Osteoblast (primary cell): ENCODE results near the gene TCERG1L. TPM values are rescaled to one million over a fixed set of nuclear protein-coding genes. Genes with fewer than 3 reads are reported as not detected.

ENCODE experiments used
- DNase-seq: peaks from one replicate; pipeline ENCODE4 v3.0.0; 2011; ENCODE audit warnings: low spot score, mixed read lengths; ENCODE audit not compliant: insufficient read length; ENCODE audit errors: missing footprints
- H2AFZ ChIP-seq: 2 replicates; pipeline ENCODE4 v1.6.0; 2011; ENCODE audit warnings: mild to moderate bottlenecking, low read length
- H3K27ac ChIP-seq: 2 replicates; pipeline ENCODE4 v1.5.1; 2011; ENCODE audit warnings: mild to moderate bottlenecking, low read depth, low read length, moderate library complexity
- H3K27me3 ChIP-seq: 2 replicates; pipeline ENCODE4 v1.6.0; 2012; ENCODE audit warnings: mild to moderate bottlenecking, control low read depth, inconsistent platforms, low read length, moderate library complexity; ENCODE audit not compliant: insufficient read depth
- H3K36me3 ChIP-seq: 2 replicates; pipeline ENCODE4 v1.5.1; 2011; ENCODE audit warnings: mild to moderate bottlenecking, low read length, control low read depth, moderate library complexity; ENCODE audit not compliant: insufficient read depth
- H3K4me1 ChIP-seq: 2 replicates; pipeline ENCODE4 v1.5.1; 2011; ENCODE audit warnings: mild to moderate bottlenecking, low read length, control low read depth, moderate library complexity; ENCODE audit not compliant: insufficient read depth
- H3K4me2 ChIP-seq: 2 replicates; pipeline ENCODE4 v1.6.0; 2011; ENCODE audit warnings: mild to moderate bottlenecking, low read length; ENCODE audit not compliant: insufficient read depth
- H3K4me3 ChIP-seq: fragments of 200-600 bp; sonication (generic); 3 replicates; pipeline ENCODE4 v1.5.1; 2012; ENCODE audit warnings: mild to moderate bottlenecking, low read length, inconsistent platforms; ENCODE audit not compliant: insufficient read depth
- H3K79me2 ChIP-seq: 2 replicates; pipeline ENCODE4 v1.6.0; 2012; ENCODE audit warnings: mild to moderate bottlenecking, low read length, control low read depth, inconsistent platforms; ENCODE audit not compliant: insufficient read depth
- H3K9me3 ChIP-seq: 2 replicates; pipeline ENCODE4 v1.5.1; 2011; ENCODE audit warnings: low read depth, low read length, control low read depth
- H4K20me1 ChIP-seq: 2 replicates; pipeline ENCODE4 v1.6.0; 2012; ENCODE audit warnings: mild to moderate bottlenecking, low read length, control low read depth; ENCODE audit not compliant: insufficient read depth
- total RNA-seq: library from RNA; depleted of rRNA; stranded (reverse); fragments of >200 nt; gene quantifications from 2 replicates; pipeline ENCODE4 v1.2.3, GENCODE V29; 2012
- TF ChIP-seq, protein P1 (sequence below): IDR thresholded peaks from 2 replicates; pipeline ENCODE4 v1.5.1; 2011; ENCODE audit warnings: mild to moderate bottlenecking, low read depth, low read length, moderate library complexity; ENCODE audit errors: extremely low read depth

Gene TCERG1L
- total RNA-seq, 1 donor, result under 0.01 TPM

GRCh38 chr10:131350245-131350644, 38.7 kb upstream of the TCERG1L start:
- H2AFZ ChIP-seq, result no peak overlapping the region
- peaks cover 6% of the 10 kb centered on the region for H3K9me3 ChIP-seq
- H4K20me1 ChIP-seq, result no peaks in the 10 kb centered on the region
- no peak overlapping the region for H3K4me2 ChIP-seq
- H3K36me3 ChIP-seq, result no peaks in the 10 kb centered on the region
- no peaks in the 10 kb centered on the region for H3K4me1 ChIP-seq
- no peak overlapping the region for H3K27ac ChIP-seq
- H3K27me3 ChIP-seq, result no peaks in the 10 kb centered on the region
- no peak for DNase-seq
- no peak overlapping the region for H3K4me3 ChIP-seq
- no peaks in the 10 kb centered on the region for H3K79me2 ChIP-seq
- TF ChIP-seq, protein P1, sequence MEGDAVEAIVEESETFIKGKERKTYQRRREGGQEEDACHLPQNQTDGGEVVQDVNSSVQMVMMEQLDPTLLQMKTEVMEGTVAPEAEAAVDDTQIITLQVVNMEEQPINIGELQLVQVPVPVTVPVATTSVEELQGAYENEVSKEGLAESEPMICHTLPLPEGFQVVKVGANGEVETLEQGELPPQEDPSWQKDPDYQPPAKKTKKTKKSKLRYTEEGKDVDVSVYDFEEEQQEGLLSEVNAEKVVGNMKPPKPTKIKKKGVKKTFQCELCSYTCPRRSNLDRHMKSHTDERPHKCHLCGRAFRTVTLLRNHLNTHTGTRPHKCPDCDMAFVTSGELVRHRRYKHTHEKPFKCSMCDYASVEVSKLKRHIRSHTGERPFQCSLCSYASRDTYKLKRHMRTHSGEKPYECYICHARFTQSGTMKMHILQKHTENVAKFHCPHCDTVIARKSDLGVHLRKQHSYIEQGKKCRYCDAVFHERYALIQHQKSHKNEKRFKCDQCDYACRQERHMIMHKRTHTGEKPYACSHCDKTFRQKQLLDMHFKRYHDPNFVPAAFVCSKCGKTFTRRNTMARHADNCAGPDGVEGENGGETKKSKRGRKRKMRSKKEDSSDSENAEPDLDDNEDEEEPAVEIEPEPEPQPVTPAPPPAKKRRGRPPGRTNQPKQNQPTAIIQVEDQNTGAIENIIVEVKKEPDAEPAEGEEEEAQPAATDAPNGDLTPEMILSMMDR, result no peak

DNA sequence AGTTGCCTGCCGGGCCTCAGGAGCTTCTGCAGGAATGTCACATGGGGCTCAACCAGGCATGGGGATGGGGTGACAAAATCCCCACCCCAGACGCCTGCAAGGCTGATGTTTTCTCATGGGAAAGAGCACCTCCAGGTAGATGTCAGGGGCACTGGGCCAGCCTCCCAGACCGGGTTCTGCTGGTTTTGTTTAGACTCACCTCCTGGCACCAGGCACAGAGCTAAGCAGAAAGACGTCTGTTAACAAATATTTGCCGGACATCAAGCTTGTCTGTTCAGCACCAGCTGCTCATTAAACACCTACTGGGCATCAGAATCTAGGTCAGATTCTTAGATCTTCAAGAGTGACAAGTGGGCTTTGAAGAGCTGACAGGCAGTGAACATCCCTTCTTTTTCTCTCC, 34.9 kb upstream of the TCERG1L start:
- no peak overlapping the region for H2AFZ ChIP-seq
- no peak overlapping the region for H3K4me2 ChIP-seq
- TF ChIP-seq, protein P1, result no peak

DNA sequence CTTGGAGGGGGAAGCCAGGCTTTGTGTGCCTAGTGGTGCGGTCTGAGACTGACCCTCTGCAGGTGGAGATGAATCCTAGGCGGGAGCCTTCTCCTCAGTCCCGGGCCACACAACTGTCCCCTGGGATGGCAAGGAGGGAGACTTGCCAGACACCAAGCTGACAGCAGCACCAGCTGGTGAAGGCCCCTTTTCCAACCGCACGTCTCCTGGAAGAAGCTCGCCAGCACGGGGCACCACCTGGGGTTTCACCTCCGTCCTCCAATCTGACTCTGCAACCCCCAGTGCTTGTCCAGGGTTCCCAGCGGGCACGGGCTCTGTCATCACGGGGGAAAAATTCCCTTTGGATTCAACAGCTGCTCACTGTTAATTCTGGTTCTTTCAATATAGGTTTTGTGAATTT, 34.2 kb upstream of the TCERG1L start:
- no peaks in the 10 kb centered on the region for H3K27me3 ChIP-seq
- no peaks in the 10 kb centered on the region for H3K9me3 ChIP-seq
- H2AFZ ChIP-seq, result no peak overlapping the region
- TF ChIP-seq, protein P1, result no peak
- no peak overlapping the region for H3K4me2 ChIP-seq
- H3K4me1 ChIP-seq, result no peaks in the 10 kb centered on the region
- H3K36me3 ChIP-seq, result no peaks in the 10 kb centered on the region
- H3K27ac ChIP-seq, result no peak overlapping the region
- no peaks in the 10 kb centered on the region for H4K20me1 ChIP-seq
- DNase-seq, result no peak
- H3K4me3 ChIP-seq, result no peak overlapping the region
- H3K79me2 ChIP-seq, result no peaks in the 10 kb centered on the region

More for the DNA sequence above, 34.9 kb upstream of the TCERG1L start:
- Histone ChIP-seq H3K4me3 (no peak overlapping the region), H3K27ac (no peak overlapping the region), H4K20me1 (no peaks in the 10 kb centered on the region), H3K79me2 (no peaks in the 10 kb centered on the region), H3K4me1 (no peaks in the 10 kb centered on the region), H3K27me3 (no peaks in the 10 kb centered on the region), H3K9me3 (no peaks in the 10 kb centered on the region), H3K36me3 (no peaks in the 10 kb centered on the region)
- no peak for DNase-seq

GRCh38 chr10:131344747-131345146, 33.2 kb upstream of the TCERG1L start:
- Histone ChIP-seq H3K27me3 (no peaks in the 10 kb centered on the region), H3K4me2 (no peak overlapping the region), H3K4me3 (no peak overlapping the region), H3K9me3 (no peaks in the 10 kb centered on the region), H3K79me2 (no peaks in the 10 kb centered on the region), H4K20me1 (no peaks in the 10 kb centered on the region), H2AFZ (no peak overlapping the region), H3K4me1 (no peaks in the 10 kb centered on the region), H3K36me3 (no peaks in the 10 kb centered on the region), H3K27ac (no peak overlapping the region)
- TF ChIP-seq, protein P1, result no peak
- no peak for DNase-seq
